Renal cortical epithelial cell (primary cell): ENCODE measurements around the gene FGF3. TPM values are rescaled to one million over a fixed set of nuclear protein-coding genes. Genes with fewer than 3 reads are reported as not detected.
A peak's percentile ranks its signal among the peaks of the same experiment; 100 is the strongest.

Experiments used
- DNase-seq: peaks from one replicate; pipeline ENCODE4 v3.0.0-alpha.2; 2011; ENCODE audit warnings: low read depth
- total RNA-seq: library from RNA; depleted of rRNA; stranded (reverse); fragments of >200 nt; gene quantifications from 2 replicates; pipeline ENCODE4 v1.2.3, GENCODE V29; 2014

The FGF3 gene
- total RNA-seq, 1 donor from 2014 or later = not detected

- DNase-seq = no peak
Observed at GRCh38 chr11:69825037-69825834, 6.0 kb upstream of the FGF3 start.

GRCh38 chr11:69823641-69824265, 4.5 kb upstream of the FGF3 start:
- DNase-seq = no peak

- no peak for DNase-seq
Observed at GRCh38 chr11:69822676-69823494, 3.7 kb upstream of the FGF3 start.

GRCh38 chr11:69821511-69822040, 2.4 kb upstream of the FGF3 start:
- no peak for DNase-seq

- no peak for DNase-seq
Observed at GRCh38 chr11:69820441-69820840, 1.2 kb upstream of the FGF3 start.

- DNase-seq = no peak
Observed at GRCh38 chr11:69819541-69820070, 390 bp upstream of the FGF3 start.

- no peak for DNase-seq
Observed at GRCh38 chr11:69818231-69818602, 999 bp downstream of the FGF3 start.

- no peak for DNase-seq
Observed at GRCh38 chr11:69817265-69818230, 1.7 kb downstream of the FGF3 start.

- no peak for DNase-seq
Observed at GRCh38 chr11:69816671-69817070, 2.5 kb downstream of the FGF3 start.

- no peak for DNase-seq
Observed at GRCh38 chr11:69815973-69816372, 3.2 kb downstream of the FGF3 start.

- no peak for DNase-seq
Observed at GRCh38 chr11:69814902-69815301, 4.3 kb downstream of the FGF3 start.

- DNase-seq = no peak
Observed at GRCh38 chr11:69814411-69814810, 4.8 kb downstream of the FGF3 start.

- no peak for DNase-seq
Observed at GRCh38 chr11:69813839-69814238, 5.4 kb downstream of the FGF3 start.

- no peak for DNase-seq
Observed at GRCh38 chr11:69812946-69813345, 6.3 kb downstream of the FGF3 start.

GRCh38 chr11:69812256-69812655, 7.0 kb downstream of the FGF3 start:
- no peak for DNase-seq

GRCh38 chr11:69811431-69811830, 7.8 kb downstream of the FGF3 start:
- no peak for DNase-seq

- no peak for DNase-seq
Observed at GRCh38 chr11:69810289-69811118, 8.7 kb downstream of the FGF3 start.

GRCh38 chr11:69808667-69809086, 10.5 kb downstream of the FGF3 start:
- DNase-seq = peak; percentile 15

- no peak for DNase-seq
Observed at GRCh38 chr11:69807106-69807815, 12.0 kb downstream of the FGF3 start.
